Mesenteric fat pad (tissue), 1 donor: ENCODE measurements around the gene MSRB1. TPM values are rescaled to one million over a fixed set of nuclear protein-coding genes. Genes with fewer than 3 reads are reported as not detected.
"Not testable (repeated sequence)": the region's sequence is repeated elsewhere in the genome, so short reads cannot be mapped to it uniquely, and the experiment has no call there.

ENCODE experiments used
- DNase-seq: peaks from one replicate; pipeline ENCODE4 v3.0.0-alpha.2; 2020; ENCODE audit warnings: low spot score
- total RNA-seq: library from RNA; stranded (reverse); fragmentation: NEBNext Ultra II Directional; extraction: Animal tissue kit (Norgen Biotek cat#: 25700); gene quantifications from one replicate; pipeline ENCODE4 v1.2.1, GENCODE V29; 2021
- donor health status: DM: yes; HTN: yes; CAD: no.

MSRB1 gene
- total RNA-seq, 1 donor from 2014 or later = 27.1 TPM

DNA sequence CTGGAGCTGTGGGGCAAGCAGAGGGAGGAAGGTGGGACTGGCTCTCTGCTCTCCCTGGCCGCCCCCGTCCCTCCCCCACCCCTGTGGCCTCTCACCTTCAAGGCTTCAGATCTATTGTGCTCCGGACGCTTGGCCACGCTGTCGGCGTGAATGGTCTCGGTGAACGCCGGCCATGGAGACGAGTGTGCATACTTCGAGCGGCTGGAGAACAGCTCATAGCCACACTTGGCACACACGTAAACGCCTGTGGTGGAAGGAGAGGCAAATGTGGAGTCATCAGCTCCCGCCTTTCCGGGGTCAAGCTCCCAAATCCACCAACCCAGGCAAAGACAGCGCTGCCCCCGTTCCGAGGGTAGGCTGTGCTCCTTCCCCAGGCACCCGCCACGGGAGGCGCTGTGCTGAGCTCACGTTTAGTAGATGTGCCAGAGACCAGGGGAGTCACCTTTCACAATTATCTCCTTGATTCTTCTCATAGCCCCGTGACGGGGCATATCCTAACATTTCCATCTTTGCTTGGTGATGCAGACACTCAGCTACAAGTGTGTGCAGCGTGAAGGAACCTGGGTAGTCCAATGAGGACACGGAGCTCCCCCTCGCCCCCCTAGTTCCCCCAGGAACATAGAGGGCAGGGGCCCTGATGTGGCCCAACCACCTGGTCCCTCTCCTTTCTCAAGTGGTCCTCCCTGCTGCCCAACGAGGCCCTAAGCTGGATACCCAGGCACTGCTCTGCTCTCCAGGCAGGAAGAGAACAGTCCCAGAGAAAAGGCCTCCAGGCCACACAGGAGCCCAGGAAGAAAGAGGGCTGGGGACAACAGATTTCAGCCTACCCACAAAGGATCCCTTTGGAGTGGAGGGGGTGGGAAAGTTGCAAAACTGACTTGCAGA is 1.6 kb downstream of the MSRB1 start:
- DNase-seq = no peak

DNA sequence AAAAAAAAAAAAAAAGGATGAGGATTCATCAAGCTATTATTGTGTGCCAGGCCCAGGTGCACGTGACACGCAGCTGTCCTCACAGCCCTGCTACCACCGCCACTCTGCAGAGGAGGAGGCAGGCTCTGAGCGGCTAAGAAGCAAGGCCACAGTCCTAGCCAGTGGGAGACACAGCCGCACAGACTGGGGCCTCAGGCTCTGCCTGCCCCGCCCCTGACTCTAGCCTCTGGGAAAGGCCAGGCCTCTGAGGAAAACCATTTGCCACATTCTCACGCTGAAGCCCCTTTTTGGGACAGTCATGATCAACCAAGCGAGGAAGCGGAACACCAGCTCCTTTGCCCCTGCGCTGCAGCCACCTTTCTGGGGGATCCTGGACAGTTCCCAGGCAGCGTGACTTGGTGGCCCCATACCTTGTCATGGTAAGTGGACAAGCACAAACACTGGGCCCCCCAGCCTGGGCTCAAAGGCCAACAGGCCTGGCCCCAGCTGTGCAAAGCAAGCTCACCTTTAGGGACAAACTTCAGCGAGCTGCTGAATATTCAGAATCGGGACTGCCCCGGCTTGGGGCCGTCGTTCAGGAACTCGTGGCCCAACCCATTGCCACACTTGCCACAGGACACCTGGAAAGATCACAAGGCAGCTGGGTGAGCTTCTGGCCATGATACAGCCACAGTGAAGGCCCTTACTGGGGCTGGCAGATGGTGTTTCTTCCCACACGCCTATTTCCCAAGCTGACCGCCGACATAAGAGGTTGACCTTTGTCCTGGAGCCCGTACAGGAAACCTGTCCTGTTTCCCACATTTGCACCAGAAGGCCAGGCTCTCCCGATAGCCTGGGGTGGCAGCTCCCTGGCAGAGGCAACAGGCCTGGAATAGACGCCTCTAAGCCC is 2.5 kb downstream of the MSRB1 start:
- DNase-seq = no peak

DNA sequence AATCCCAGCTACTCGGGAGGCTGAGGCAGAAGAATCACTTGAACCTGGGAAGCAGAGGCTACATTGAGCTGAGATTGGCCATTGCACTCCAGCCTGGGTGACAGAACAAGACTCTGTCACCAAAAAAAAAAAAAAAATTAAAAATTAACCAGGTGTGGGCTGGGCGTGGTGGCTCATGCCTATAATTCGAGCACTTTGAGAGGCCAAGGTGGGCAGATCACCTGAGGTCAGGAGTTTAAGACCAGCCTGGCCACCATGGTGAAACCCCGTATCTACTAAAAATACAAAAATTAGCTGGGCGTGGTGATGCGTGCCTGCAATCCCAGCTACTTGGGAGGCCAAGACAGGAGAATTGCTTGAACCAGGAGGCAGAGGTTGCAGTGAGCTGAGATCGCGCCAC is 3.2 kb downstream of the MSRB1 start:
- DNase-seq = not testable (repeated sequence)

DNA sequence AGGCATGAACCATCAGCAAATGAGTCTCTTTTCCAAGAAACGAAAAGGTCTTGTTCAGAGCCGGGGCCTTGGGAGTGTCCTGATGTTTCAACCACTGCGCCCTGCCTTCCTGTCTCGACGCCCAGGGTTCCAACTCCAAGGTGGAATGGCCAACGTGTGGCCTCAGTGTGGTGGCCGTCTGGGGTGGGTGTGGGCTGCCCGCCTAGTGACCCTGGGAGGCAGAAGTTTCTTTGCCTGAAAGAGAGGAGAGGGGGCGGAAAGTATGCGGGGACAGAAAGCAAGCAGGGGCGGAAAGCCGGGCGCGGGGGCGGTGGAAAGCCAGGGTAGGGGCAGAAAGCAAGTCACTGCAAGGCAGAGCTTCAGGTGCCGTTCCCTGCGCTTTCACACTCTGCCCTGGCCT is 4.1 kb downstream of the MSRB1 start:
- DNase-seq = no peak

DNA sequence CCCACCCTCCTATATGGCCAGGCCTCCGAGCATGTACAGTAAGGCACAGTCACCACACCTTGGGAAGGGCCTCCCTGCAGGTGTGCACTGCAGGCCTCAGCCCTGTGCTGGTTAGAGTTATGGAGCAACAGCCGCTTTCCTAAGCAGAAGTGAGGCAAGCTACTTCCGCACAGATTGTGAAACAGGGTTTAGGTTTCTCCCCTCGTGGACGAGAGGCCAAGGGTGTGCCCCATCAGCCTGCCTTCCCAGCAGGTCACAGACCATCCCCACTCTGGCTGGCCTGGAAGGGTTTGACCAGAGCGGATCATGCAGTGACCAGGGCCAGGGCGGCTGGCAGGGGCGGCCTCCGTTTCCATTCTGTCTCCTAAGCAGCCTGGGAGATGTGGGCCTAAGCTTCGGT is 4.7 kb downstream of the MSRB1 start:
- no peak for DNase-seq

DNA sequence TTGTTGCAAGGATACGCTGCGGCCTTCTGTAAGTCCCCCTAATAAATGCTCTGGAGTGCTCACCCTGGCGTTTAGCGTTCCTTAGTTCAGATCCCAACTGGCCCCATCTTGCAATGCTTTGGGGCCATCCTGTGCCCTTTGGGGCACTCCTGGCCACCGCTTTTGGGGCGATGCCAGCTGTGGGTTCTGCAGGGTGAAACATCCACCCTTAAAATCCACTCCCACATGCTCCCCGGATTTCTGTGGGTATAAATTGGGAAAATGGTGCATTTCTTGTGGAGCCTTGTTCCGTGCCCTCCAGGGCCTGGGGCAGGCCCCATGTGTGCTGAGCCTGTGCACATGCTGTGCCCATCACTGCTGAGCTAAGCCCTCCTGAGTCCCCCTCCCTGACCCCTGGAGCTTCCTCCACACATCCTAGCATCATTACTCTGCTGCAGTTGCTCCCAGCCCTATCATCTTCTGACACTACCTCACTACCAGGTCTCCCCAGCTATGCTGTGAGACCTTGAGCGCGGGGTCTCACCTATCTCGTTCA is 6.0 kb downstream of the MSRB1 start:
- no peak for DNase-seq

DNA sequence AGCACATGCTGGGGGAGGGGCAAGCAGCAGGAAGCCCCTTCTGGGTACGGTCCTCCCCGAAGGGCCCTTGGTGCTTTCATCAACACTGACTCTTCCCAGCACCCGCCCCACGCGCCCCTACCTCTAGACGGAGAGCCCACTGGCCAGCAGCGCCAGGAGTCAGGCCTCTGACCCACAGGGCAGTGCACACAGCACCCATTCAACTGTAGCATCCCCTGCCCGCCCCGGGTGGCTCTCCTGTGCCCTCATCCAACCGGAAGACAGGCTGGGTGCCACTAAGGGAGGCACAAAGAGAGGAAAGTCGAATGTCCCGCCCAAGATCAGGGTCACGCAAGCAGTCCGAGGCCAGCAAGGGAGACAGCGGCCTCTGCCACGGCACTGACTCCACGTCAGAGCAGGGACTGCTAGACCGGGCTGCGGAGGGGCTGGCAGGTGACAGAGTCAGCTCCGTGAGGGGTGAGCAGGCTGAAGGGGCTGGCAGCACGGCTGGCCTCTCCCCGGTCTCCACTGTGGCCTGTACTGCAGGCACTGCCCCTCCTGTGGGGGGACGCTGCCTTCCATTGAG is 9.8 kb downstream of the MSRB1 start:
- DNase-seq = no peak

DNA sequence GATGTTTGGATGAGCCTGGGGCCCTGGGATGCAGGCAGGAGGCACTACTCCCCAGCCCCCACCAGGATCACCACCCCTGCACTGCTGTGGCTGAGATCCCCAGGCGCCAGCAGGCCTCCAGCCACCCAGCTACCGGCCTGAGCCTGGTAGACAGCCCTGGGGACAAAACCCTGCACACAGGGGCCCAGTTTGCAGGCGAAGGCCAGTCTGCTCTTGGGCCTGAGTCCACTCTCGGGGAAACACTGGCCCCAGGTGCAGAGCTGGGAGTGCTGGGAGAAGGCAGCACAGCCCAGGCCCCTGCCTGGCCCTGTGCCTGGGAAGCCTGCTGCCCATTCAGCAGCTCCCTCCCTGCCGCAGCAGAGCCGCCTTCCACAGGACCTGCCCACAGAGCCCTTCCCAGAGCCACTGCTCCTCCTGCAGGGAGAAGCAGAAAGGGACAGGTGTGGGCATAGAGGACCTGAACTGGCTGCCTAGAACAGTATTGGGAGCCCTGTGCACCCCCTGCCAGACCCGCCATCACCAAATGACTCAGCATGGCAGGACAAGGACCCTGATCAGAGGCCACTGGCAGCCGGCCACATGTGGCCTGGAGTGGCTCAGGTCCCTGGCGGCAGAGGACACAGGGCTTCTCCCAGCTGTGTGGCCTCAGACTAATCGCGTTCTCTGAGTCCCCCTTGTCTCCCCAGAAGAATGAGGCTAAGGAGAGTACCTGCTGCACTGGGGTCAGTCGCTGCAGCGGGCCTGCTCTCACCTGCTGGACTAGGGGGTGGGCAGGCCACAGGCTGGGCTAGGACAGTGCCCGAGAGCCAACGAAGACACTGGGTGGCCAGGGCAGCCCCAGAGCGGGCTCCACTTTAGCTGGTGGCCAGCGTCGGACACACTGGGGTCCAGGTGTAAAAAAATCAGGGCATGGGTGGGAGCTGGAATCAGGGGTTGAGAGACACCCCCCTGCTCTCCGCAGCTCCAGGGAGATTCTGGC is 10.7 kb downstream of the MSRB1 start:
- no peak for DNase-seq

DNA sequence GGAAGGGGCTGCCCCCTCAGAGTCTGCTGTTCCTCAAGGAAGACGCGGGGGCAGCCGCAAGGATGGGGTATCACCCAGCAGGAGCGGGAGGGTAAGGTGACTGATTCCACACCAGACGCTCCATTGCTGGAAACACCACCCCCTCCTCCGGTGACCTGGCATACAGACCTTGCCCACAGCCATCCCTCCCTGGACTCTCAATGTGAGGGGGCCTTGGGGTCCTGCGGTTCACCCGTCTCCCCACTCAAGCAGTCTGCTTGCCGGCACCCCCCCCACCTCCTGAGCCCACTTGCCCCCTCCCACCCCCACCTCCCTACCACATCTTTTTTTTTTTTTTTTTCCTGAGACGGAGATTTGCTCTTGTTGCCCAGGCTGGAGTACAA is 12.7 kb downstream of the MSRB1 start:
- no peak for DNase-seq

DNA sequence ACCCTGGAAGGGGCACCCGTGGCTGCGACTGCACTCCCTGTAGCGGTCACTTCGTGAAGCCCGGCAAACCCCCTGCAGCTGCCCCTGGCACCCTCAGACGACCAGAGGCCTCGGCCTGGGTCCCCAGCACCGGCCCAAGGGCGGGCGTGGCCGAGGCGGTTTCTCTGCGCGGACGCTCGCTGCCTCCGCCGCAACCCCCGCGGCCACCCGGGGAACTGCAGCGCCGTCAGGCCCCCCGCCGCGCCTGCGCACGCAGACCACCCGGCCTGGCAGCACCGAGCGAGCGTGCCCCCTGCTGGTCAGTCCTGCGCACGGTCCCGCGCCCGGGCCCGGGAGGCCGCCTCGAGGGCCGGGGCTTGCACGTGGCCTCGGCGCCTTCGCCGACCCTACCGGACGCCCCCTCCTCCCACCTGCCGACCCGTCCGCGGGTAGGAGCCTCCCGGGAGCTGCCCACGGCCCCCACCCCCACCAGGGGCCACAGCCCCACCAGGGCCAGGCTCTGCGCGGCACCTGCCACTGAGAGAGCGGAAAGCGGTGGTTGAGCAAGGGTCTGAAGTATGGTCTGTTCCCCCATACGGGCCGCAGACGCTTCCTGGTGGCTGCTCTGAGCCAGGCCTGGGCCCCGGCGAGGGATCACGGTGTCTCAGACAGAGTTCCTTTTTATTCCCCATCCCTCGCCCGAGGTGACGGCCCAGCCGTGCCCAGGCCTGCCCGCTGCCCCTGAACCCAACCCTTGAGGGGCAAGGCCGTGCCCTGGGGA is 13.2 kb downstream of the MSRB1 start:
- DNase-seq = peak; percentile 98

DNA sequence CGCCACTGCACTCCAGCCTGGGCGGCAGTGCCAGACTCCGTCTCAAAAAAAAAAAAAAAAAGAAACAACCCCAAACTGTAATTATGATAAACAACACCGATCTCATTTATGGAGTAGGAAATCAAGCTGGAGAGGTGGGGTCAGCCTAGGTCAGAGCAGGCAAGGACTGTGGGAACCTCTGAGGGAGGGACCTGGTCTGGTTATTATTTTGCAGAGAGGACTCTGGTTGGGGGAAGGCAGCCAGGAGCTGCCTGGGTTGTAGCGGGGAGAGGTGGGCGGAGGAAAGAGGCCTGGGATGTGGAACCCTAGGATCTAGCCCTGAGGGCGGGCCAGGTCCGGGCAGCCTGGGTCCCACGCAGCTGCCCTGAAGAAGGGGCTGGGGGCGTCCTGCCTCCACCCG is 13.9 kb downstream of the MSRB1 start:
- no peak for DNase-seq

DNA sequence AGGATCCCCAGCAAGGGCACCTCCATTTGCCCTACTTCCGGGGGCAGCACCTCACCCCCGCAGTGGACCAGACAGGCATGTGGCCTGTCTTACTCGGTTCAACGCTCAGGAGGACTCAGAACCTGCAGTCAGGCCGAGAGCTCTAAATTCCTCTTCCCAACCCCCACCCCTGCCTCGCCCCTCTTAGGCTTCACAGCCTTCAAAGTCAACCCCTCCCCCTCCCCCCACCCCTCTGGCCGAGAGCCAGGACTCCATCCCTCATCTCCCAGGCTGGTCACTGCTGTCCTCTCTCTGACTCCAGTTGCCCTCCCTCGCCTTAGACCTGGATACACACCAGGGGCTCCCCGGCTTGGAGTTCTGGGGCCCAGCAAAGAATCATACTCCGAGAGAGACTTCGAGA is 16.7 kb downstream of the MSRB1 start:
- DNase-seq = no peak

DNA sequence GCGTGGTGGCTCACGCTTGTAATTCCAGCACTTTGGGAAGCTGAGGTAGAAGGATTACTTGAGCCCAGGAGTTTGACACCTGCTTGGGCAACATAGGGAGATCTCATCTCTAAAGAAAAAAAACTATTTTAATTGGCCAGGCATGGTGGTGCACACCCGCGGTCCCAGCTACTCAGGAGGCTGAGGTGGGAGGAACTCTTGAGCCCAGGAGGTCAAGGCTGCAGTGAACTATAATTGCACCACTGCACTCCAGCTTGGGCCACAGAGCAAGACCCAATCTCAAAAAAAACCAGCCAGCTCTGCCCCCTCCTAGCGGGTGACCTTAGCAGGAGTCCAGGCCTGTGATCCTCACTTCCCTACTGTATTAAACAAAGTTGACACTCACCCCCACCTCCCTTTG is 18.9 kb downstream of the MSRB1 start:
- DNase-seq = no peak

DNA sequence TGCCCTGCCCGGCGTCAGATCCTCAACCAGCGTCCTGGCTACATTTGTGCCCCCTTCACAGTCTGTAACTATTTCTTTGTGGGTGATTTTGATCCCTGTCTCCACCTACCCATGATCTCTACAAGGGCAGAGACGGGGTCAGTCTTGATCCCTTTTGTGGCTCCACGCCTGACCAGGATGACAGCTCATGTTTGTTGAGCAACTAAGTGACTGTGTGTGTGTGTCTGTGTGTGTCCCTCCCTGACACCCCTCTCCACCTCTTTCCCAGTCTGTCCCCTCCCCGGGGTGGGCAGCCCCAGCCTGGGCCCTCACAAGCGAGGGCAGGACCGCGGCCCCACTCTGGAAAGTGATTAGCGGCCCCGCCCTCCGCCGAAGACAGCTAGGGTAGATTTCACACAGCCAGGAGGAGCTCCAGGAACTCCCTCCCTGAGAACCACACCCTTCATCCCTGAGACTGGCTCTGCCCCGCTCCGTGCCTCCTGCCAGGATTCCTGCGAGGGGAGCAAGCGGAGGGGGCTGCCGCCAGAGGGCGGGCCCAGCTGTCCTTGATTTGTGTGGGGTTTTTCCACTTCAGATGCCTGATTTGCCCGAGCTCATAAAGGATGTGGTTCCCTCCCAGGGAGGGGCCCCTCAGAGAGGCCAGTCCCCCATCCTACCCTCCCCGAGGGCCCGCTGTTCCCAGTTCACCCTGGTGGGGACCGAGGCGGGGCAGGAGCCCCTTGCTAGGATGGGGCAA is 19.5 kb downstream of the MSRB1 start:
- no peak for DNase-seq

DNA sequence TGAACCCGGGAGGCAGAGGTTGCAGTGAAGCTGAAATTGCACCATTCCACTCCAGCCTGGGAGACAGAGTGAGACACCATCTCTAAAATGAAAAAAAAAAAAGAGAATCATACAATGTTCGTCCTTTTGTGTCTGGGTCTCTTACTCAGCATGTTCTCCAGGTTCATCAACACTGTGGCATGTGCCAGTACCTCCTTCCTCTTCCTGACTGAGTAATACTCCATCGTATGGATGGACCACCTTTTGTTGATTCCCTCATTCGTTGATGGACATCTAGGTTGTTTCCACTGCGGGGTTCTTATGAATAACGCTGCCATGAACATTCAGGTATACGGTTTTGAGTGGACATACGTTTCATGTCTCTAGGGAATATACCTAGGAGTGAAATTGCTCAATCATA is 20.6 kb downstream of the MSRB1 start:
- no peak for DNase-seq

DNA sequence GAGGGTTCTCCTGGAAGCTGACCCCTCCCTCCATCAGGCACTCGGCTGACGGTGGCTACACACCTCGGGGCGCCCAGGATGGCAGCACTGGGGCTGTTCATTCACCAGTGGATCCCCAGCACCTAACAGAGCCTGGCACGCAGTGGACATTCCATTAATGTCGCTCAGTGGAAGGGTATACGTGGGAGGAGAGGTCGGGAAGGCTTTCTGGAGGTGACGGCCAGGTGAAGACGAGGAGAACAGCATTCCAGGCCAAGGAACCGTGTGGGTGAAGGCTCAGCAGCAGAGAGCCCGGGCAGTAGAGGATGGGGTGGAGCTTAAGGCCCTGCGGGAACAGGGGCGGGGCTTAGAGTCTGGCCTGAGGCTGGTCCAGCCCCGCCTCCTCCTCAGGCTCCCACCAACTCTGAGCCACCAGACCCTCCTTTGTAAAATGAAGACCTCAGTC is 22.2 kb downstream of the MSRB1 start:
- DNase-seq = no peak

DNA sequence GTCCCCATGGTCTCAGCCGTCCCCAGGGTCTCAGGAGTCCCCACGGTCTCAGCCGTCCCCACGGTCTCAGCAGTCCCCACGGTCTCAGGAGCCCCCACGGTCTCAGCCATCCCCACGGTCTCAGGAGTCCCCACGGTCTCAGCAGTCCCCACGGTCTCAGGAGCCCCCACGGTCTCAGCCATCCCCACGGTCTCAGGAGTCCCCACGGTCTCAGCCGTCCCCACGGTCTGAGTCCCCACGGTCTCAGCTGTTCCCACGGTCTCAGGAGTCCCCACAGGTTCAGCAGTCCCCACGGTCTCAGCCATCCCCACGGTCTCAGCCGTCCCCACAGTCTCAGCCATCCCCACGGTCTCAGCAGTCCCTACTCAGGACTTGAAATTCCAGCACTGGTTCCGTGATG is 22.9 kb downstream of the MSRB1 start:
- DNase-seq = not testable (repeated sequence)

DNA sequence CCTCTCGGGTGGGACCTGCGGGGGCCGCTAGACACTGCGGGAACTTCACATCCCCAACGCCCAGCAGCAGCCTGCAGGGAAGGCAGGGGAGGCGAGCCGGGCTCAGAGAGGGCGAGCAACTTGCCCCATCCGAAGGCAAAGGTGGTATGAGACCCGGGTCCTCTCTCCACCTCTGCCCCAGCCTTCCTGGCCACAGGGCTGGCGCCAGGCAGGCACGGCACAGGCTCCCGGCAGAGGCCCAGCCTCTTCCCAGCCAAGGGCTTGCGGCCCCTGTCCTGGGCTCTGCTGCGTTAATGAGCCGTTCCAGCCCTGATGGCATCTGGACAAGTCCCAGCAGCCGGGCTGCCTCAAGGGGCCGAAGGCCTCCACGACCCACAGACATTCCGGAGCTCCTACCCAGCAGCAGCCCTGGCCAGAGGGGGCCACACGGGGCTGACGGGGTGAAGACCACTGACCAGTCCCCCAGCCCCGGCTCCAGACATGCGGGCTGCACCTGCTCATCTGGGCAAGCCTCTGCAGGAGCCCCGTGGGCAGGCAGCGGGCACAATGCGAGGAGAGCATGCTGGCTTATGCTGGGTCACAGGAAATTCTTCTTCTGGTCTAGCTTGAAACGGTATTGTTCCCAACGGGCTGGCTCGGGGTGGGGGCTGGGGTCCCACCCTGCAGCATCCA is 23.5 kb downstream of the MSRB1 start:
- no peak for DNase-seq
